NCI-H2107 treated with DMSO at 0.1 percent for 48 hours (cell line): ENCODE measurements around the gene ZNF26.
A peak's percentile ranks its signal among the peaks of the same experiment; 100 is the strongest.
"Not testable (repeated sequence)": the region's sequence is repeated elsewhere in the genome, so short reads cannot be mapped to it uniquely, and the experiment has no call there.

ENCODE experiments used
- DNase-seq: peaks from one replicate; lab custom pipeline; 2025; ENCODE audit not compliant: unreplicated experiment; lab: John Stamatoyannopoulos, UW

Gene ZNF26, protein sequence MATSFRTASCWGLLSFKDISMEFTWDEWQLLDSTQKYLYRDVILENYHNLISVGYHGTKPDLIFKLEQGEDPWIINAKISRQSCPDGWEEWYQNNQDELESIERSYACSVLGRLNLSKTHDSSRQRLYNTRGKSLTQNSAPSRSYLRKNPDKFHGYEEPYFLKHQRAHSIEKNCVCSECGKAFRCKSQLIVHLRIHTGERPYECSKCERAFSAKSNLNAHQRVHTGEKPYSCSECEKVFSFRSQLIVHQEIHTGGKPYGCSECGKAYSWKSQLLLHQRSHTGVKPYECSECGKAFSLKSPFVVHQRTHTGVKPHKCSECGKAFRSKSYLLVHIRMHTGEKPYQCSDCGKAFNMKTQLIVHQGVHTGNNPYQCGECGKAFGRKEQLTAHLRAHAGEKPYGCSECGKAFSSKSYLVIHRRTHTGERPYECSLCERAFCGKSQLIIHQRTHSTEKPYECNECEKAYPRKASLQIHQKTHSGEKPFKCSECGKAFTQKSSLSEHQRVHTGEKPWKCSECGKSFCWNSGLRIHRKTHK

GRCh38 chr12:132986001-132986884, at the start of gene ZNF26:
Gene ZNF26 (plus strand): TSS chr12:132986367. CDS start chr12:132986841, 474 bp downstream.
- DNase-seq, result peak; percentile 76

DNA sequence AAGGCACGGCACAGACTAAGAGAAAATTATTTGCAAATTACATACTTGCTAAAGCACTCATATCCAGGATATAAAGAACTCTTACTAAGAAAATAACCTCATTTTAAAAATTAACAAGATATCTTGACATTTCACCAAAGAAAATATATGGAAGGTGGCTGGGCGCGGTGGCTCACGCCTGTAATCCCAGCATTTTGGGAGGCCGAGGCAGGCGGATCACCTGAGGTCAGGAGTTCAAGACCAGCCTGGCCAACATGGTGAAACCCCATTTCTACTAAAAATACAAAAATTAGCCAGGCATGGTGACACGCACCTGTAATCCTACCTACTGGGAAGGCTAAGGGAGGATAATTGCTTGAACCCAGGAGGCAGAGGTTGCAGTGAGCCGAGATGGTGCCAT, 49.2 kb upstream of the ZNF26 start:
- DNase-seq, result not testable (repeated sequence)

GRCh38 chr12:132937476-132937875, 48.7 kb upstream of the ZNF26 start:
- DNase-seq, result no peak

DNA sequence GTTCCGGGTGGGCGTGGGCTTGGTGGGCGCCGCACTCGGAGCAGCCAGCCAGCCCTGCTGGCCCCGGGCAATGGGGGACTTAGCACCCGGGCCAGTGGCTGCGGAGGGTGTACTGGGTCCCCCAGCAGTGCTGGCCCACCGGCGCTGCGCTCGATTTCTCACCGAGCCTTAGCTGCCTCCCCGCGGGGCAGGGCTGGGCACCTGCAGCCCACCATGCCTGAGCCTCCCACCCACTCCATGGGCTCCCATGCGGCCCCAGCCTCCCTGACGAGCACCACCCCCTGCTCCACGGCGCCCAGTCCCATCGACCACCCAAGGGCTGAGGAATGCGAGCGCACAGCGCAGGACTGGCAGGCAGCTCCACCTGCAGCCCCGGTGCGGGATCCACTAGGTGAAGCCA, 47.4 kb upstream of the ZNF26 start:
- DNase-seq, result not testable (repeated sequence)

GRCh38 chr12:132940071-132940719, 46.0 kb upstream of the ZNF26 start:
- DNase-seq, result no peak

DNA sequence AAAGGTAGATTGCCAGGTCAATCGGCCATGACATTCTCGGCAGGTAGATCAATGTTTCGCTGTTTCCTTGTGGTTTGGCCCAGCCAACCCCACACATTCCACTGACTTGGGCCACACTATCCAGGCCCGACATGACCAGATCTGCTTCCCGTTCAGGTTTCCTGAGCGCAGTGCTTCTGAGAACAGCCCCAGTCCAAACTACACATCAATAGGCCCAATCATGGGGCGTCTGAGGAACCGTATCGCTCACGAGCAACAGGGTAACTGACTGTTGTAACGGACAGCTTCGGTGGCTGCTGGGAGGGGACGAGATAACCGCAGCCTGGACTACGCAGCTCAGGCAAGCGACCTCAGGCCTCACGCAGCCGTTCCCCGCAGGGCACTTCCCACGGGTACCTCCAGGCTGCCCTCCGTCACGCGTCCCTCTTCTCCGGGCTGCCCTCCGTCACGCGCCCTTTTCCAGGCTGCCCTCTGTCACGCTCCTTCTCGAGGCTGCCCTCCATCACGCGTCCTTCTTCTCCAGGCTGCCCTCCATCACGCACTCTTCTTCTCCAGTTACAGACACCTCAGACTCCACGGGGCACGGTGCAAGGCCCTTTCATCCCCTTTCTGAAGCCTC, 44.7 kb upstream of the ZNF26 start:
- DNase-seq, result no peak

DNA sequence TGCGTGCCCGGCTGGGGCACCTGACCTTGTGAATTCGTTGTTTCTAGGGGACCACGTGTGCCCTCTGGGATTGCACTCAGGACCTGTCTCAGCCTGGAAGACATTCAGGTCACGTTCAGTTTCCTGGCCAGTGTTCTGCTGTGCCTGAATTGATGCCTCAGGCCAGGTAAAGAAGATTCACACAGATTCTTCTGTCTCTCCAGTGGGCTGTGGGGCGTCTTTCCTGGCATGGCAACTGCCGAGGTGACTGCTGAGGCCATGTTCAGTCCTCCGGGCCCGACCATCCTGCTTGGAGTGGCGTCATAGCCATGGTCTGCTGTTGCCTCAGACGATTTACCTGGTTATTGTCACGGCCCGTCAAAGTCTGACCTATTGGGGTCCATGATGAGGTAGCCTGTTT, 43.6 kb upstream of the ZNF26 start:
- no peak for DNase-seq

DNA sequence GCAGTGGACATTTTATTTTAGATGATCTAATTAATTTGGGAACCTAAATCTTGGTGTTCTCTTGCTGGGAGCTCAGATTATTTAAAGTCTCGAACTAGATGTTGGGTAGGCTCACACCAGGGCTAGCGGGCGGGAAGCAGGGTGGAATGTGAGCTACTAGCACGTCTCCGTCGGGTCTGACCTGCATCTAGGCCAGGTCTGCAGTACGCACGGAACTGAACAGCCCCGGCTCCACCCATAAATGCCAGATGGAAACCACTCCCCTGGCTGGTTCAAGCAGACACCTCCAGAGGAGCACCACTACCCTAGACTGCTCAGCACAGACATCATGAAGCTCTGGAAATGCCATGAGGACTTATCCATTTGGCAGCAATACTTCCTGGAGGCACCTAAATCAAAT, 40.4 kb upstream of the ZNF26 start:
- no peak for DNase-seq

- no peak for DNase-seq
These were observed 39.8 kb upstream of the ZNF26 start for GRCh38 chr12:132946246-132946820.

DNA sequence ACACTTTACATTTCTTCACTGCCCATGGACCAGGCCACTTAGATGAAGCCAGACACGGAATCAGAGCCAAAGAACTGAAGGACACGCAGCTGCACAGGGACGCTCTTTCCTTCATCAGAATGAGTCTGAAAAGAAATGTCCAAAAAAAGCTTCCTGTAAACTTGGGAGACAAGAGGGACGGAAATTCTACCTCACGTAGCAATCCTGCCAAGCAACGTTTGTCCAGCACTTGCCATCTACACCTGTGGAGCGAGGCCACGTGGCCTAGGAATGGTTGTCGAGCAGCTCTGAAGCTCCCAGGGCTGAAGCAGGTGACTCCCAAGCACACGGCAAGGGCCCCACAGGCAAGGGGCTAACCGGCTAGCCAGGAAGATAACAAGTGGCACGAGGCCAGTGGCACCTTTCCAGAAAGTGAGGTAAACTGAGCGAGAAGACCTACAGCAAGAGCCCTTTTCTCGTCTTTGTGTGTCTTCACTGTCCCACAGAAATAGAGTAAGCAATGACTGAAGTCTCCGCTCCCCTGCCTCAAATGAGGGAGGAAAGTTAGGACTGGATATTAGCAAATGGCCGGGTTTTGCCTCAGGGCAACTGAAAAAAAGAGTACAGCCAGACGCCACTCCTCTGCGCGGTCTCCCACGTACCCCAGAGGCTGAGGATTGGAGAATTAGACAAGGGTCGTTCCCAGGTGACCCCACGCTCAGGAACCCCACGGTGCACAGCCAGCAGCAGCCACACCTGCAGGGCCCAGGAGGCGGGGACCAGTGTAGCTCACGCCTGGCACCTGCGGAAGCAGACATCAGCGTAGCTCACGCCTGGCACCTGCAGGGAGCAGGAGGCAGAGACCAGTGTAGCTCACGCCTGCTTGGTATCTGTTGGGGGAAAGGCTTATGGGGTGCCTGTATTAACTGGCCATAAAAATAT, 37.8 kb upstream of the ZNF26 start:
- no peak for DNase-seq

DNA sequence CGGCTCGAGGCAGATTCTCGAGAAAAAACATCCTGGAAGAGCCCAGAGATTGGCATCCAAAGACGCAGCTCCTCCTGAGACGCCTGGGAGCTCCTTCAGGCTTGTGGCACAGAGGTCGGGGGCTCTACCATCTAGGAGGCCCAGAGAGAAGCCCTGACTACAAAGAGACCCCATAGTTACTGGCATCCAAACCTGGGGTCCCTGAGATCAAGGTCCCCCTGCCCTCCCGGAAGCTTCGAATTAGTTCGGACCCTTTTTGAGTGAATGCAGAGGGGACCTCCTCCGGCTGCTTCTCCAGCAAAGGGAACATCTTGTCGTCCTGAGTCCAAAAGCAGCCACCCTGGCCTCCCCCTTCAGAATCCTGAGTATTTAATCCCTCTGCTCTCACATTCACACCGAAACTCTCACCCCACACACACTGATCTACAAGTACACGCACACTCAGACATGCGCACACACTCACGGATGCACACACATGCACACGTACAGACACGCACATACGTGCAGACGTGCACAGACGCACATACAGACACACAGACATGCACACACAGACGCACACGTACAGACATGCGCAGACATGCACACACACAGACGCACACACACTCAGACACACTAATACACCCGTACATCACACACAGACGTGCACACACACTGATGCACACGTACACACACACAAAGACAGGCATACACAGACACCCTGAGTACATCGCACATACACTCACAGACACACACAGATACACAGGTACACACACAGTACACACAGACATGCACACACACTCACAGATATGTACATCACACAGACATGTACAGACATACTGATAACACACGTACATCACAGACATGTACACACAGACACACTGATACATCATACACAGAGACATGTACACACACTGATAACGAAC, 36.0 kb upstream of the ZNF26 start:
- DNase-seq, result no peak

- DNase-seq, result no peak
These were observed 35.2 kb upstream of the ZNF26 start for GRCh38 chr12:132950844-132951535.

DNA sequence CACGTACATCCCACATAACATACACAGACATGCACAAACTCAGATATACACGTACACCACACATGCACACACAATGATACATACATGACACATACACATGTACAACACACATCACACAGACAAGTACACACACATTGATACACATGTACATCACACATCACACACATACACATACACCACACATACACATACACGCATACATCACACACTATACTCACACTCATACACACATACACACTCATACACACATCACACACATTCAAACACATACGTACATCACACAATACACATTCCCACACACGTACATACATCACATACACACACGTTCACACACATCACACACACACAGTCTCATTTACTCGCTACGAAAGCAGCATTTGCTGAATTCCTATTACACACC, 34.5 kb upstream of the ZNF26 start:
- DNase-seq, result no peak

DNA sequence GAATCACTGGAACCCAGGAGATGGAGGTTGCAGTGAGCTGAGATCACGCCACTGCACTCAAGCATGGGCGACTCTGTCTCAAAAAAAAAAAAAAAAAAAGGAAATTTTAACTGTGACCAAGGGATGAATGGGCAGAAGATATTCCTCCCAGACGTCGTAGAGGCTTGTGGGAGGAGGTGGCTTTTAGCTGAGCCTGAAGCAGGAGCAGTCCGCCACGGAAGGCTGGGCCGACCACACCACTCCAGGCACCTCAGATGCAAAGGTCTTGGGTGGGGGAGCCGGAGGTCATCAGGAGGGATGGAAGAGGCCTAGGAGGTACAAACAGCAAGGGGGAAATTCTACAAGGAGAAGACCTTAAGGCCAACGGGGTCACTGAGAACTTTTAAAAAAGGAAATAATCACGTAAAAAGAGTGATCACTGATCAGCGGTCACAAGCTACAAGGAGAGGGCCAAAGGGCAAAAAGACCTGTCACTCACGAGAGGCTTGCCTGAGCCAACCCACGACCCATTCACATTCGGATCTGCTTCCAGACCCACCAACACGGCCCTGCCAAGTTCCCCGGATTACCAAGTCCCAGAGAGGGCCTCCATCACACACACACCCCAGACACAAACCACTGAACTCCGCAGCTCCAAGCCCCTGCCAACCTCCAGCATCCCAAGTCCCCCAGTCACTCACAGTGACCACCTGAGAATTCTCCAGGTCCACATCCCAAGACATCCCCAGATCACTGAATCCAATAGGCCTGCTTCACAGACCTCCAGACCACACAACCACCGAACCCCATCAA, 33.6 kb upstream of the ZNF26 start:
- no peak for DNase-seq

DNA sequence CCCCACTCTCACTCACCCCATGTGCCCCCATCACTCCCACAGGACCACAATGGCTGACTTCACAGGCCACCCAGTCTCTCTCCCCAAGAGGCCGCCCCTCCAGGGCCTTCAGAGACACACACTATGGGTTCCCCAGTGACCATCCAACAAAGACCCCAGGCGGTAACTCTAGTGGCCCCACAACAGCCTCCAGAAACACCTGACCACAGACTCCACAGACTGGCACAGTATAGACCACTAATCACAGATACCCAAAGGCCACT, 33.1 kb upstream of the ZNF26 start:
- DNase-seq, result no peak

GRCh38 chr12:132953771-132954170, 32.4 kb upstream of the ZNF26 start:
- DNase-seq, result no peak

DNA sequence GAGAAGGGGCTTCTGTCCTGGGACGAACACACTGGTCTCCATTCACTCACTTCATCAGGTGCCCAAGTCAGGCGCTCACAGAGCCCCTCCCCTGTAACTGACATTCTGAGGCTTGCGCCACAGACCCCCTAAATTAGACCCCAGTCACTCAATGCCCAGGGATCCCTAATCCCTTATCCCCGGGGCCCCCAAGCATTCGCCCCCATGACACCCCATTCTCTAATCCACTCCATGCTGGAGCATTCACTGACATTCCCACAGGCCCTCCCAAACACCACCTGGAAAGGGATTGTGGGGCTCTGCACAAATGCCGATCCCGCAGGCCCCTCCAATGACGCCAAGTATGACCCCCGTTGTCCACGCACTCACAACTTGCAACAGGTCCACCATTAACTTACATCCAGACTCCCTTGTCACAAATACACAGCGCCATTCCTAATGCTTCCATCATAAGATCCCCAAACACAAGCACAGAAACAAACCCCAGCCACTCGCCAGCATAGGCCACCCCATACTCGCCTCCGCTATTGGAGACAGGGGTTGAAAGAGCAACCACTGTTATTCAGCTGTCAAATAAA, 31.6 kb upstream of the ZNF26 start:
- no peak for DNase-seq
